Glutamatergic neuron (in vitro differentiated cells): Measurements from ENCODE around the gene PLA2G2C. TPM values are rescaled to one million over a fixed set of nuclear protein-coding genes. Genes with fewer than 3 reads are reported as not detected.
"Not testable (repeated sequence)": the region's sequence is repeated elsewhere in the genome, so short reads cannot be mapped to it uniquely, and the experiment has no call there.

Experiments used
- DNase-seq: peaks from one replicate; pipeline ENCODE4 v3.0.0; 2022
- H3K27ac Mint-ChIP-seq: one replicate; pipeline ENCODE4 v1.8.0; 2020; ENCODE audit warnings: mild to moderate bottlenecking, mixed read lengths, inconsistent platforms; ENCODE audit not compliant: unreplicated experiment
- H3K27me3 Mint-ChIP-seq: one replicate; pipeline ENCODE4 v1.8.0; 2020; ENCODE audit warnings: mild to moderate bottlenecking, moderate library complexity, mixed read lengths, inconsistent platforms; ENCODE audit not compliant: unreplicated experiment
- H3K36me3 Mint-ChIP-seq: one replicate; pipeline ENCODE4 v1.8.0; 2020; ENCODE audit warnings: mild to moderate bottlenecking, mixed read lengths, inconsistent platforms; ENCODE audit not compliant: unreplicated experiment
- H3K4me1 Mint-ChIP-seq: one replicate; pipeline ENCODE4 v1.8.0; 2020; ENCODE audit warnings: mild to moderate bottlenecking, low read depth, mixed read lengths, inconsistent platforms; ENCODE audit not compliant: unreplicated experiment
- H3K4me3 Mint-ChIP-seq: one replicate; pipeline ENCODE4 v1.8.0; 2020; ENCODE audit warnings: mild to moderate bottlenecking, mixed read lengths, inconsistent platforms; ENCODE audit not compliant: unreplicated experiment
- H3K9me3 Mint-ChIP-seq: one replicate; pipeline ENCODE4 v1.8.0; 2020; ENCODE audit warnings: mild to moderate bottlenecking, moderate library complexity, mixed read lengths, inconsistent platforms; ENCODE audit not compliant: unreplicated experiment
- CTCF ChIP-seq: fragments of 200-600 bp; sonication (generic); IDR thresholded peaks from one replicate; pipeline ENCODE4 v1.5.0; 2021; ENCODE audit not compliant: partially characterized antibody, unreplicated experiment
- total RNA-seq: library from RNA; stranded (reverse); fragmentation: NEBNext Ultra II Directional; extraction: Animal tissue kit (Norgen Biotek cat#: 25700); gene quantifications from one replicate; pipeline ENCODE4 v1.2.1, GENCODE V29; 2021; ENCODE audit not compliant: unreplicated experiment

The PLA2G2C gene
- total RNA-seq, 1 donor from 2014 or later, result not detected

- Mint-ChIP-seq H3K4me1 (no peaks in the 10 kb centered on the region), H3K4me3 (no peak overlapping the region), H3K36me3 (no peaks in the 10 kb centered on the region), H3K27ac (no peak overlapping the region), H3K9me3 (peaks cover 2% of the 10 kb centered on the region), H3K27me3 (peaks cover 4% of the 10 kb centered on the region)
- TF ChIP-seq CTCF, result no peak
- DNase-seq, result no peak
Measured at GRCh38 chr1:20137604-20138003, 48.7 kb downstream of the PLA2G2C start.

- Mint-ChIP-seq H3K4me1 (no peaks in the 10 kb centered on the region), H3K27ac (no peak overlapping the region), H3K36me3 (no peaks in the 10 kb centered on the region), H3K4me3 (no peak overlapping the region), H3K9me3 (peaks cover 2% of the 10 kb centered on the region), H3K27me3 (peaks cover 4% of the 10 kb centered on the region)
- TF ChIP-seq CTCF, result no peak
- no peak for DNase-seq
Measured at GRCh38 chr1:20137055-20137454, 49.3 kb downstream of the PLA2G2C start.

- no peak for TF ChIP-seq CTCF
- Mint-ChIP-seq H3K36me3 (no peaks in the 10 kb centered on the region), H3K27me3 (peaks cover 4% of the 10 kb centered on the region), H3K4me1 (no peaks in the 10 kb centered on the region), H3K4me3 (no peak overlapping the region), H3K9me3 (peaks cover 3% of the 10 kb centered on the region), H3K27ac (no peak overlapping the region)
- DNase-seq, result no peak
Measured at GRCh38 chr1:20136249-20136648, 50.1 kb downstream of the PLA2G2C start.

- Mint-ChIP-seq H3K4me1 (no peaks in the 10 kb centered on the region), H3K27me3 (no peaks in the 10 kb centered on the region), H3K9me3 (peaks cover 4% of the 10 kb centered on the region), H3K27ac (no peak overlapping the region), H3K4me3 (no peak overlapping the region), H3K36me3 (no peaks in the 10 kb centered on the region)
- no peak for TF ChIP-seq CTCF
- no peak for DNase-seq
Measured at GRCh38 chr1:20134995-20135394, 51.3 kb downstream of the PLA2G2C start.

- H3K36me3 Mint-ChIP-seq, DNase-seq, H3K4me3 Mint-ChIP-seq, H3K4me1 Mint-ChIP-seq, H3K27me3 Mint-ChIP-seq, H3K27ac Mint-ChIP-seq, H3K9me3 Mint-ChIP-seq: not testable (repeated sequence)
Measured at GRCh38 chr1:20130518-20130917, 55.8 kb downstream of the PLA2G2C start.
